Measurements from ENCODE around the gene PRPSAP1. TPM values are rescaled to one million over a fixed set of nuclear protein-coding genes. Genes with fewer than 3 reads are reported as not detected.

The PRPSAP1 gene, protein sequence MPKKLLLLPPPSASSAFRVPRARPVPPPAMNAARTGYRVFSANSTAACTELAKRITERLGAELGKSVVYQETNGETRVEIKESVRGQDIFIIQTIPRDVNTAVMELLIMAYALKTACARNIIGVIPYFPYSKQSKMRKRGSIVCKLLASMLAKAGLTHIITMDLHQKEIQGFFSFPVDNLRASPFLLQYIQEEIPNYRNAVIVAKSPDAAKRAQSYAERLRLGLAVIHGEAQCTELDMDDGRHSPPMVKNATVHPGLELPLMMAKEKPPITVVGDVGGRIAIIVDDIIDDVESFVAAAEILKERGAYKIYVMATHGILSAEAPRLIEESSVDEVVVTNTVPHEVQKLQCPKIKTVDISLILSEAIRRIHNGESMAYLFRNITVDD
- 10 to 100 TPM; 28.1 to 29.9 TPM for total RNA-seq

GRCh38 chr17:76353599-76354316 lies at the start of gene PRPSAP1:
Gene PRPSAP1, minus strand, starts transcription at chr17:76353916. Its CDS starts 213 bp downstream, at chr17:76353703.
- Mint-ChIP-seq H3K9me3 (no peaks in the 10 kb centered on the region), H3K27ac (peak within 1 kb of the TSS; percentile 98), H3K36me3 (ENCODE audit: low read depth) (no peaks in the 10 kb centered on the region), H3K4me3 (peak within 1 kb of the TSS; percentile 83), H3K27me3 (no peaks in the 10 kb centered on the region), H3K4me1 (ENCODE audit: low read depth) (peaks cover 16% of the 10 kb centered on the region)
- ChIA-PET POLR2A (interaction anchor here (0.7 to 3.4 kb wide), 19 partner anchors 16 to 340 kb away, joined by 3 to 42 read pairs (median 3); partner anchors contain the start of genes EXOC7, RHBDF2 and SPHK1), CTCF (interaction anchor here (1.1 to 7.1 kb wide), 8 partner anchors 11 to 204 kb away, joined by 3 to 73 read pairs (median 4); partner anchors contain the start of gene SPHK1)
- ATAC-seq (peak; percentile 96), DNase-seq (peak; percentile 88)
- TF ChIP-seq, protein P1, sequence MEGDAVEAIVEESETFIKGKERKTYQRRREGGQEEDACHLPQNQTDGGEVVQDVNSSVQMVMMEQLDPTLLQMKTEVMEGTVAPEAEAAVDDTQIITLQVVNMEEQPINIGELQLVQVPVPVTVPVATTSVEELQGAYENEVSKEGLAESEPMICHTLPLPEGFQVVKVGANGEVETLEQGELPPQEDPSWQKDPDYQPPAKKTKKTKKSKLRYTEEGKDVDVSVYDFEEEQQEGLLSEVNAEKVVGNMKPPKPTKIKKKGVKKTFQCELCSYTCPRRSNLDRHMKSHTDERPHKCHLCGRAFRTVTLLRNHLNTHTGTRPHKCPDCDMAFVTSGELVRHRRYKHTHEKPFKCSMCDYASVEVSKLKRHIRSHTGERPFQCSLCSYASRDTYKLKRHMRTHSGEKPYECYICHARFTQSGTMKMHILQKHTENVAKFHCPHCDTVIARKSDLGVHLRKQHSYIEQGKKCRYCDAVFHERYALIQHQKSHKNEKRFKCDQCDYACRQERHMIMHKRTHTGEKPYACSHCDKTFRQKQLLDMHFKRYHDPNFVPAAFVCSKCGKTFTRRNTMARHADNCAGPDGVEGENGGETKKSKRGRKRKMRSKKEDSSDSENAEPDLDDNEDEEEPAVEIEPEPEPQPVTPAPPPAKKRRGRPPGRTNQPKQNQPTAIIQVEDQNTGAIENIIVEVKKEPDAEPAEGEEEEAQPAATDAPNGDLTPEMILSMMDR (IDR thresholded peaks at IDR 0.05), result peak; percentile 37
- intact Hi-C loops (cut with micrococcal nuclease), result no loop called here

DNA sequence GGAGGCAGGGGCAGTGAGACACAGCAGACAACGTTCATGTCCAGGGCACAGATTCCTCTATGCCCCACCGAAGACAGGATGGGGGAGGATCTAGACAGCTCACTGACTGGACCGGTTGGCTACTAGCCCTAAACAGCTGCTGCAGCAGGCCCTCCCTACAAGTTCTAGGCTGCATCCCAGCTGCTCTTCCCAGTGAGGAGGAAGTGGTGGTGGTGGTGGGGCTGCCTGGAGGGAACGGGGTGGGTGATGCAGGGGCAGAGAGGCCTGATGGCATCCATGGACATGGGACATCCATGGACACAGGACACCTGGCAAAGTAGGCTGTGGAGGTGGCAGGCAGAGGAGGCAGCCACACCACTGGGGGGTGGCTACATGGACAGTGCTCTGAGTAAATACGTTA lies 49.0 kb upstream of the PRPSAP1 start:
- DNase-seq, result no peak
- Mint-ChIP-seq H3K4me1 (ENCODE audit: low read depth) (no peaks in the 10 kb centered on the region), H3K27ac (no peak overlapping the region), H3K9me3 (no peaks in the 10 kb centered on the region), H3K27me3 (no peaks in the 10 kb centered on the region), H3K36me3 (ENCODE audit: low read depth) (peaks cover 37% of the 10 kb centered on the region), H3K4me3 (no peak overlapping the region)
- intact Hi-C loops (cut with micrococcal nuclease), result no loop called here
- ChIA-PET CTCF (interaction anchor here (1.1 kb wide), 2 partner anchors 12 to 104 kb away, joined by 3 read pairs; no protein-coding TSS in a partner anchor), POLR2A (no interaction called here)
- TF ChIP-seq, protein P1 (IDR thresholded peaks at IDR 0.05), result no peak
- no peak for ATAC-seq

DNA sequence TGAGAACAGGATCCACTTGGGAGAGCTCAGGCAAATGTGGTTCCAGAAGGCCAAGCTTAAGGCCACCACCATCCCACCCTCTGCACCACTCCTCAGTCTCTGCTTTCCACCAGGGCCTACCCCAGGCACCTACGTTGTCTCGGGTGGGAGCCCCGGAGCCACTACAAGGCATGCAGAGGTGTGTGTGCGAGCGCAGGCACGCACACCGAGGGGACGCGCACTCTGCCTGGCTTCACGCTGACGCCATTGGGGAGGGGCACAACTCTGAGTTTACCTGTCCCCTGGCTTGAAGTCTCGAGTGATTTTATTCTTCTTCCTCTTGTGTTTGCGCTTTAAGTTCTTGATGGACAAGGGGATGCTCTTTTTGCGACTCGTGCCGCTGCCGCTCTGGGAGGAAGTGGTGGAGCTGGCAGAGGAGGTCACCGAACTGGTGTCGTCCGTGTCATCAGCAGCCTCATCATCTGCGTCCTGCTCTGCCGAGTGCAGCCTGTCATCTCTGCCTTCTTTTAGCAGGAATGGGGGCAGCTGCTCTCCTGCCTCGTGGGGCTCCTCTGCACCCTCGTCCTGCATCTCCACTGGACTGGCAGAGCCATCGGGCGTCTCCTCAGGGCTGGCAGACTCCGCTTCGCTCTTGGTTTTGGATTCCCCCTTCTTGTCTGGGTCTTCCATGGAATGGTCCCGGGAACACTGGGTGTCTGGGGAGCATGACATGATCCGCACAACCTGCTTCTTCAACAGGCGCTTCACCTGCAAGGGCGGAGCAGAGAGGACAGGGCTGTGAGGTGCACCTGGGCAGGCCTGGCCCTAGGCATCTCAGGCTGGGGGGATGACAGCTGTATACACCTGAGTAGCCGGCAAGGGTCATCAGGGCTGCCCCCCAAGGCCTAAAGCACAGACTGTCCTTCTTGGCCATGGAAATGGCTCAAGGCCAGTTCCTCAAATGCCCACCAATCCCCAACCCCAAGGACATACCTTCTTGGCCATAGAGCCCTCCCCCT lies 45.8 kb upstream of the PRPSAP1 start:
- ATAC-seq (no peak), DNase-seq (no peak)
- intact Hi-C loops (cut with micrococcal nuclease), result loop anchor here (5.0 kb wide), 1 partner anchor 97 kb away; no protein-coding TSS in a partner anchor
- CTCF ChIA-PET, result interaction anchor here (1.1 to 5.6 kb wide), 14 partner anchors 8 to 287 kb away, joined by 3 to 154 read pairs (median 14); partner anchors contain the start of genes QRICH2, SPHK1 and UBE2O
- H3K9me3 Mint-ChIP-seq, result no peaks in the 10 kb centered on the region
- H3K4me3 Mint-ChIP-seq, result no peak overlapping the region
- TF ChIP-seq, protein P1 (IDR thresholded peaks at IDR 0.05), result no peak
- H3K36me3 Mint-ChIP-seq (ENCODE audit: low read depth), result peaks cover 46% of the 10 kb centered on the region
- POLR2A ChIA-PET, result no interaction called here
- H3K27me3 Mint-ChIP-seq, result no peaks in the 10 kb centered on the region
- H3K4me1 Mint-ChIP-seq (ENCODE audit: low read depth), result no peaks in the 10 kb centered on the region
- no peak overlapping the region for H3K27ac Mint-ChIP-seq

DNA sequence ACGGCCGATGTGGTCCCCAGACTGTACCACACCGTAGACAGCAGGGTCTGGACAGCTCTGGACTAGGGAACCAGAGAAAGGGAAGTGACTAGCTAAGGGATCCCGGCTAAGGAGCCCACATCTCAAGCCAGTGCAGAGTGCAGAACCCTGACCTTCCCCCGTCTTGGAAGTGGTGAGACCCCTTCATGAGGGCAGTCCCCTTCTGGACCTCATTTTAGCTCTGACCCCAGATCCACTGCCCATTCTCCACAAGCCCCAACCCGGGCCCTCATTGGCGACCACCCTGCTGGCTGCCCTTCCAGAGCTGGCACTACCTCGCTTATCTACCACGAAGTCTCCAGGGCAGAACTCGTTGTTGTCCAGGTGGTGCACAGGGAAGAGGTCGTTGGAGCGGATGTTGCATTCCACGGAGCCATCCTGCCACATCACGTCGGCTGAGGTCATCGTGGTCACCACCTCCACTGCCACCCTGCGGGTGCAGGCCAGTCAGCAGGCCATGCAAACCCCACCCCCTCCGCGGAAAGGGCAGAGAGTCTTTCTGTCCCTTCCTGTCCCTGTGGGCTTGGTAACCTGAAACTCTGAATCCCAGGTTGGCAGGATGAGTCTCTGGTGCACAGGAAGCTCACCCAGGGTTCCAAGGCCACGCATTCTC lies 44.9 kb upstream of the PRPSAP1 start:
- Mint-ChIP-seq H3K36me3 (ENCODE audit: low read depth) (peaks cover 42% of the 10 kb centered on the region), H3K9me3 (no peaks in the 10 kb centered on the region), H3K27ac (no peak overlapping the region), H3K4me1 (ENCODE audit: low read depth) (no peaks in the 10 kb centered on the region), H3K4me3 (no peak overlapping the region), H3K27me3 (no peaks in the 10 kb centered on the region)
- TF ChIP-seq, protein P1 (IDR thresholded peaks at IDR 0.05), result no peak
- ATAC-seq (no peak), DNase-seq (no peak)
- CTCF ChIA-PET, result interaction anchor here (0.8 to 5.6 kb wide), 53 partner anchors 9 to 442 kb away, joined by 3 to 154 read pairs (median 5); partner anchors contain the start of genes AANAT, PRPSAP1, QRICH2 and SPHK1
- intact Hi-C loops (cut with micrococcal nuclease), result loop anchor here (5.0 kb wide), 1 partner anchor 96 kb away; no protein-coding TSS in a partner anchor
- POLR2A ChIA-PET, result interaction anchor here (0.9 to 1.2 kb wide), 3 partner anchors 14 to 95 kb away, joined by 3 to 6 read pairs (median 4); no protein-coding TSS in a partner anchor

Data from activated CD8-positive, alpha-beta T cell treated with anti-CD3 and anti-CD28 coated beads for 36 hours (primary cell).